Measurements from ENCODE around the gene YY1.

Gene YY1

DNA sequence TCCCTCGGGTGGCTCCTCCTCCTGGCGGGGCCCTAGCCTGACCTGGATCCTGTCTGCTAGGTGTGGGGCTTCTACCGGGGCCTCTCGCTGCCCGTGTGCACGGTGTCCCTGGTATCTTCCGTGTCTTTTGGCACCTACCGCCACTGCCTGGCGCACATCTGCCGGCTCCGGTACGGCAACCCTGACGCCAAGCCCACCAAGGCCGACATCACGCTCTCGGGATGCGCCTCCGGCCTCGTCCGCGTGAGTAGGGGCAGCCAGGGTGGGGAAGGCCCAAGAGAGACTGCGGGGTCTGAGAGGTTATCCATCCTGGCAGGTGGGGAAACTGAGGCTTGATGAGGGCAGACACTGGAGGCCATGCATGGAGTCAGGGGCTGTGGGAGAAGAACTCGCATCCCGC lies 88.2 kb downstream of the YY1 start:
- no peak overlapping the region for H3K27ac ChIP-seq (ENCODE audit: low read depth, low read length)
- H3K4me1 ChIP-seq (ENCODE audit: insufficient read depth, low read length), result no peaks in the 10 kb centered on the region
- no peaks in the 10 kb centered on the region for H3K27me3 ChIP-seq (ENCODE audit: control insufficient read depth in 1 of 2, insufficient read depth in 2 of 2, low read length in 2 of 2)
- no peak overlapping the region for H3K4me3 ChIP-seq (ENCODE audit: low read depth in 1 of 2, low read length in 2 of 2)
- no peaks in the 10 kb centered on the region for H3K36me3 ChIP-seq (ENCODE audit: insufficient read depth, low read length)
- no peaks in the 10 kb centered on the region for H3K9me3 ChIP-seq (ENCODE audit: low read length)
- no peak overlapping the region for H3K9ac ChIP-seq (ENCODE audit: low read length)

DNA sequence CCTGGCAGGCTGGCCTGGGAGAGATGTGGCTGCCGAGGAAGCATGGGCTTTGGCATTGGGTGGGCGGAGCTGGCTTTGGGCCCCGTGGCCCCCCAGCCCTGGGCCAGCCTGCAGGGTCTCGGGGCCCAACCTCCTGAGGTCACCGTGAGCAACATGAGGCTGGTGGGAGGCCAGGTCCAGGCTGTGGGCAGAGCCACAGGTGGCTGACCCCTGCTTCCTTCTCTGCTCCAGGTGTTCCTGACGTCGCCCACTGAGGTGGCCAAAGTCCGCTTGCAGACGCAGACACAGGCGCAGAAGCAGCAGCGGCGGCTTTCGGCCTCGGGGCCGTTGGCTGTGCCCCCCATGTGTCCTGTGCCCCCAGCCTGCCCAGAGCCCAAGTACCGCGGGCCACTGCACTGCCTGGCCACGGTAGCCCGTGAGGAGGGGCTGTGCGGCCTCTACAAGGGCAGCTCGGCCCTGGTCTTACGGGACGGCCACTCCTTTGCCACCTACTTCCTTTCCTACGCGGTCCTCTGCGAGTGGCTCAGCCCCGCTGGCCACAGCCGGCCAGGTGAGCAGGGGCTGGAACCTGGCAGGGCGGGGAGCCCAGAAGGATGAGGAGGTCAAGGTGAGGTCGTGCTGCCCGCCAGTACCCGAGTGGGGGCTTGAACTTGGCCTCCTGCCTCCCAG lies 89.7 kb downstream of the YY1 start:
- Histone ChIP-seq H3K27me3 (ENCODE audit: control insufficient read depth in 1 of 2, insufficient read depth in 2 of 2, low read length in 2 of 2) (no peaks in the 10 kb centered on the region), H3K4me3 (ENCODE audit: low read depth in 1 of 2, low read length in 2 of 2) (no peak overlapping the region), H3K27ac (ENCODE audit: low read depth, low read length) (no peak overlapping the region), H3K9ac (ENCODE audit: low read length) (no peak overlapping the region), H3K36me3 (ENCODE audit: insufficient read depth, low read length) (no peaks in the 10 kb centered on the region), H3K4me1 (ENCODE audit: insufficient read depth, low read length) (no peaks in the 10 kb centered on the region), H3K9me3 (ENCODE audit: low read length) (no peaks in the 10 kb centered on the region)

DNA sequence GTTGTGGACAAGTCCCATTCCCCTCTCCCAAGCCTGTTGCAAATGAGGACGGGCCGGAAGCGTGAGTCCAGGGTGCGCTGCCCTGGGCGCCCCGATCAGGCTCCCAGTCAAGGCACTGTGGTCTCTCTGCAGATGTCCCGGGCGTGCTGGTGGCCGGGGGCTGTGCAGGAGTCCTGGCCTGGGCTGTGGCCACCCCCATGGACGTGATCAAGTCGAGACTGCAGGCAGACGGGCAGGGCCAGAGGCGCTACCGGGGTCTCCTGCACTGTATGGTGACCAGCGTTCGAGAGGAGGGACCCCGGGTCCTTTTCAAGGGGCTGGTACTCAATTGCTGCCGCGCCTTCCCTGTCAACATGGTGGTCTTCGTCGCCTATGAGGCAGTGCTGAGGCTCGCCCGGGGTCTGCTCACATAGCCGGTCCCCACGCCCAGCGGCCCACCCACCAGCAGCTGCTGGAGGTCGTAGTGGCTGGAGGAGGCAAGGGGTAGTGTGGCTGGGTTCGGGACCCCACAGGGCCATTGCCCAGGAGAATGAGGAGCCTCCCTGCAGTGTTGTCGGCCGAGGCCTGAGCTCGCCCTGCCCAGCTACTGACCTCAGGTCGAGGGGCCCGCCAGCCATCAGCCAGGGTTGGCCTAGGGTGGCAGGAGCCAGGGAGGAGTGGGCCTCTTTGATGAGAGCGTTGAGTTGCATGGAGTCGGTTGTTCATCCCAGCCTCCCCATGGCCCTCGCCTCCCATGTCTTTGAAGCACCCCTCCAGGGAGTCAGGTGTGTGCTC lies 90.5 kb downstream of the YY1 start:
- Histone ChIP-seq H3K4me3 (ENCODE audit: low read depth in 1 of 2, low read length in 2 of 2) (no peak overlapping the region), H3K27ac (ENCODE audit: low read depth, low read length) (no peak overlapping the region), H3K9me3 (ENCODE audit: low read length) (no peaks in the 10 kb centered on the region), H3K4me1 (ENCODE audit: insufficient read depth, low read length) (no peaks in the 10 kb centered on the region), H3K9ac (ENCODE audit: low read length) (no peak overlapping the region), H3K36me3 (ENCODE audit: insufficient read depth, low read length) (no peaks in the 10 kb centered on the region), H3K27me3 (ENCODE audit: control insufficient read depth in 1 of 2, insufficient read depth in 2 of 2, low read length in 2 of 2) (no peaks in the 10 kb centered on the region)

DNA sequence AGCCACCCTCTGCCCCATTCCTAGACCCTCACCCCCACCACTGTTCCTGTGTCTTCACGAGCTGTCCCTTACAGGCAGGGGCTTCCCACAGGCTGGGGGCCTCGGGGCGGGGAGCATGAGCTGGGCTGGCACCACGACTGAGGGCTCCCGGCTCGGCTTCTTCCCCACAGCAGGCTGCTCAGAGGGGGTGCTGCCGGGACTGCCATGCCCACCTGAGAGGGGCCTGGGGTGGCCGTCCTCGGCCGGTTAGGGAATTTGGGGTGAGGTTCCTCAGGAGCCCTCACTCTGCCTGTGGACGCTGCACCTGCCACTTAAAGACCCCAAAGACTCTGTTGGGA lies 91.0 kb downstream of the YY1 start:
- Histone ChIP-seq H3K4me3 (ENCODE audit: low read depth in 1 of 2, low read length in 2 of 2) (no peak overlapping the region), H3K9me3 (ENCODE audit: low read length) (no peaks in the 10 kb centered on the region), H3K36me3 (ENCODE audit: insufficient read depth, low read length) (no peaks in the 10 kb centered on the region), H3K27ac (ENCODE audit: low read depth, low read length) (no peak overlapping the region), H3K27me3 (ENCODE audit: control insufficient read depth in 1 of 2, insufficient read depth in 2 of 2, low read length in 2 of 2) (no peaks in the 10 kb centered on the region), H3K4me1 (ENCODE audit: insufficient read depth, low read length) (no peaks in the 10 kb centered on the region), H3K9ac (ENCODE audit: low read length) (no peak overlapping the region)

DNA sequence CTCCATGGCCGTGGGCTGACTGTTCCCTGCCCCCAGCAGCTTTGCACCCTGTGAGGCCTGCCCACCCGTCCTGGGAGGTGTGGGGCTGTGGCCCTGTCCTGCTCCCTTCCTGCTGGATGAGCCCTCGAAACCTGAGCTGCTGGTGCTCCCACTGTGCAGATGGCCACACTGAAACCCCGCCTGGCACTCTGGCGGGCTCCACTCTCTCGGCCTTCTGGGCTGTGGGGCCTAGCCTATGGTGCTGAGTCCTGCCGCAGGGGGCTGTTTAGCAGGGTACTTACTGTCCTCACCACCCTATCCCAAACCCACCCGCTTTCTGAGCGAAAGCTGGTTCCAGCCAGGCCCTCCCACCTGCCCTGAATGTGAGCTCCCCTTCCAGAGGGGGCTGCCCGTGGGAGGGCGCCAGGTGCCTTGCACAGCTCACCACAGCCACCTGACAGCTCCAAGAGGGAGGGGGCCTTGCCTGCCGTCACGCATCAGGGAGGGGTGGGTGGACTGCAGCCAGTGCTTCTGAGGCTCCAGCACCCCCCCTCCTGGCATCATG lies 91.5 kb downstream of the YY1 start:
- no peaks in the 10 kb centered on the region for H3K27me3 ChIP-seq (ENCODE audit: control insufficient read depth in 1 of 2, insufficient read depth in 2 of 2, low read length in 2 of 2)
- no peaks in the 10 kb centered on the region for H3K36me3 ChIP-seq (ENCODE audit: insufficient read depth, low read length)
- H3K4me1 ChIP-seq (ENCODE audit: insufficient read depth, low read length), result no peaks in the 10 kb centered on the region
- H3K9me3 ChIP-seq (ENCODE audit: low read length), result no peaks in the 10 kb centered on the region
- H3K4me3 ChIP-seq (ENCODE audit: low read depth in 1 of 2, low read length in 2 of 2), result no peak overlapping the region
- H3K27ac ChIP-seq (ENCODE audit: low read depth, low read length), result no peak overlapping the region
- no peak overlapping the region for H3K9ac ChIP-seq (ENCODE audit: low read length)

DNA sequence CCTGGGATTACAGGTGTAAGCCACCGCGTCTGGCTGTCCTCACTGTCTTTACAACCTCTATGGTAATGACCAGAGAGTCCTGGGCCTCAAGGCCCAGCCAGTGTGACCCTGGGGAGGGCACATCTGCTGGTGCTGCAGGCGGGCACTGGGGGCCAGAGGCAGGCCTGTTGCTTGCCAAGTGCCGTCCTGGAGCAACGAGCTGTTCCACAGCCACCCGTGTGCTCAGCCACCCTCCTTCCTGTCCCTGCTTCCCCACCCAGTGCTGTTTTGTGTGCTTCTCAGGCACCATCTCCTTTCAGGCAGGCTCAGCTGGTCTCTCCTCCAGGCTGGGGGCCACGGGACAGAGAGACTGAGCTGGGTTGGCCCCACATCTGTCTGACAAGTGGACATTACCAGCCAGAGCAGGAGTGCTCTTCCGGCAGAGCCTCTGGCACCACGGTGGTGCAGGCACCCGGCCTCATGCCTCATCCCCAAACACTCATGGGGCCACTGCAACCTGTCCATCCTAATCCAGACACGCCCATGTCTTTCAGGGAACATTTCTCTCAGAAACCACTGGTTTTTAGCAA lies 93.2 kb downstream of the YY1 start:
- H3K9ac ChIP-seq (ENCODE audit: low read length), result no peak overlapping the region
- H3K27me3 ChIP-seq (ENCODE audit: control insufficient read depth in 1 of 2, insufficient read depth in 2 of 2, low read length in 2 of 2), result no peaks in the 10 kb centered on the region
- H3K4me3 ChIP-seq (ENCODE audit: low read depth in 1 of 2, low read length in 2 of 2), result no peak overlapping the region
- peaks cover 8% of the 10 kb centered on the region for H3K36me3 ChIP-seq (ENCODE audit: insufficient read depth, low read length)
- no peaks in the 10 kb centered on the region for H3K9me3 ChIP-seq (ENCODE audit: low read length)
- H3K4me1 ChIP-seq (ENCODE audit: insufficient read depth, low read length), result no peaks in the 10 kb centered on the region
- no peak overlapping the region for H3K27ac ChIP-seq (ENCODE audit: low read depth, low read length)
